Measurements from ENCODE around the gene RPLP1.

DNA sequence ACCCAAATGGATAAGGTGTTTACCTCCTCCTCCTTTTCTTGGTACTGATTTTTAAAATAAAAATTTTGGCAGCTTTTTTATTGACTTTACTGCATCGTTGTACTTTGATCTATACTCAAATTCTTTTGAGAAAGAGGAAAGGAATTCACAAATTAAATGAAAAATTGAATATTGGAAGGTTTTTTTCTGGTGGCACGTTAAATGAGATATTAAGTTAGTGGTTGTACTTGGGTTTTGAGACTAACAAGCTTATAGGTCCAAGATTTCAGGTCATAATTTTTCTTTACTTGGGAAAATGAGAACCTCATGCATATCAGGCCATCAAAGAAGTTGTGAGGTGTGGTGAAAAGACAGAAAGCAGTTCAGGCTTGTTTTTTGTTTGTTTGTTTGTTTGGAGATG lies 14.1 kb downstream of the RPLP1 start:
- TF ChIP-seq POLR2A (IDR thresholded peaks at IDR 0.05) (no peak), EP300 (IDR thresholded peaks at IDR 0.05) (no peak)
- TF ChIP-seq, protein P1, sequence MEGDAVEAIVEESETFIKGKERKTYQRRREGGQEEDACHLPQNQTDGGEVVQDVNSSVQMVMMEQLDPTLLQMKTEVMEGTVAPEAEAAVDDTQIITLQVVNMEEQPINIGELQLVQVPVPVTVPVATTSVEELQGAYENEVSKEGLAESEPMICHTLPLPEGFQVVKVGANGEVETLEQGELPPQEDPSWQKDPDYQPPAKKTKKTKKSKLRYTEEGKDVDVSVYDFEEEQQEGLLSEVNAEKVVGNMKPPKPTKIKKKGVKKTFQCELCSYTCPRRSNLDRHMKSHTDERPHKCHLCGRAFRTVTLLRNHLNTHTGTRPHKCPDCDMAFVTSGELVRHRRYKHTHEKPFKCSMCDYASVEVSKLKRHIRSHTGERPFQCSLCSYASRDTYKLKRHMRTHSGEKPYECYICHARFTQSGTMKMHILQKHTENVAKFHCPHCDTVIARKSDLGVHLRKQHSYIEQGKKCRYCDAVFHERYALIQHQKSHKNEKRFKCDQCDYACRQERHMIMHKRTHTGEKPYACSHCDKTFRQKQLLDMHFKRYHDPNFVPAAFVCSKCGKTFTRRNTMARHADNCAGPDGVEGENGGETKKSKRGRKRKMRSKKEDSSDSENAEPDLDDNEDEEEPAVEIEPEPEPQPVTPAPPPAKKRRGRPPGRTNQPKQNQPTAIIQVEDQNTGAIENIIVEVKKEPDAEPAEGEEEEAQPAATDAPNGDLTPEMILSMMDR (IDR thresholded peaks at IDR 0.05), result no peak

Data from ovary (tissue), 3 donors.